HT-29 (cell line): ENCODE results near the gene CRISPLD2. TPM values are rescaled to one million over a fixed set of nuclear protein-coding genes. Genes with fewer than 3 reads are reported as not detected.
"Not testable (repeated sequence)": the region's sequence is repeated elsewhere in the genome, so short reads cannot be mapped to it uniquely, and the experiment has no call there.

Experiments used
- DNase-seq: peaks from one replicate; pipeline ENCODE4 v3.0.0-alpha.2; 2015; ENCODE audit warnings: low spot score
- total RNA-seq: library from RNA; depleted of rRNA; stranded (reverse); fragments of >200 nt; shearing (Covaris generic); gene quantifications from 2 replicates; pipeline ENCODE4 v1.2.3, GENCODE V29; 2014

Gene CRISPLD2
- total RNA-seq, 1 experiment from 2014 or later: 0.74 TPM

- not testable (repeated sequence) for DNase-seq
Measured at GRCh38 chr16:84856811-84857210, 37.0 kb downstream of the CRISPLD2 start.

- no peak for DNase-seq
Measured at GRCh38 chr16:84859681-84860080, 39.9 kb downstream of the CRISPLD2 start.

- no peak for DNase-seq
Measured at GRCh38 chr16:84860383-84860782, 40.6 kb downstream of the CRISPLD2 start.

GRCh38 chr16:84861671-84862070 lies 41.9 kb downstream of the CRISPLD2 start:
- no peak for DNase-seq

GRCh38 chr16:84862804-84863480 lies 43.2 kb downstream of the CRISPLD2 start:
- DNase-seq: no peak

- DNase-seq: no peak
Measured at GRCh38 chr16:84863481-84863814, 43.7 kb downstream of the CRISPLD2 start.

- no peak for DNase-seq
Measured at GRCh38 chr16:84864326-84864955, 44.7 kb downstream of the CRISPLD2 start.

GRCh38 chr16:84867696-84868095 lies 47.9 kb downstream of the CRISPLD2 start:
- no peak for DNase-seq

GRCh38 chr16:84868328-84868727 lies 48.5 kb downstream of the CRISPLD2 start:
- DNase-seq: no peak

- no peak for DNase-seq
Measured at GRCh38 chr16:84868829-84869472, 49.2 kb downstream of the CRISPLD2 start.

GRCh38 chr16:84869473-84869845 lies 49.7 kb downstream of the CRISPLD2 start:
- no peak for DNase-seq

GRCh38 chr16:84872971-84873370 lies 53.2 kb downstream of the CRISPLD2 start:
- not testable (repeated sequence) for DNase-seq

GRCh38 chr16:84874004-84874435 lies 54.2 kb downstream of the CRISPLD2 start:
- DNase-seq: no peak

GRCh38 chr16:84874553-84874952 lies 54.8 kb downstream of the CRISPLD2 start:
- DNase-seq: no peak

GRCh38 chr16:84874983-84875382 lies 55.2 kb downstream of the CRISPLD2 start:
- no peak for DNase-seq

- no peak for DNase-seq
Measured at GRCh38 chr16:84875846-84876245, 56.1 kb downstream of the CRISPLD2 start.

- no peak for DNase-seq
Measured at GRCh38 chr16:84876873-84877606, 57.3 kb downstream of the CRISPLD2 start.

- DNase-seq: no peak
Measured at GRCh38 chr16:84878770-84879169, 59.0 kb downstream of the CRISPLD2 start.

GRCh38 chr16:84879569-84880487 lies 60.0 kb downstream of the CRISPLD2 start:
- DNase-seq: peak; percentile 27

GRCh38 chr16:84881702-84882521 lies 62.1 kb downstream of the CRISPLD2 start:
- DNase-seq: no peak
